Cardiac muscle cell (in vitro differentiated cells and primary cell): ENCODE data around the gene FAM168B. TPM values are rescaled to one million over a fixed set of nuclear protein-coding genes. Genes with fewer than 3 reads are reported as not detected.

Experiments used
- DNase-seq, 2 donors: peaks; one replicate each; pipeline versions ENCODE4 v3.0.0 to v3.0.0-alpha.2; 2010 to 2017; ENCODE audit warnings: low read depth in 1 of 2, low spot score in 1 of 2
- H3K27ac ChIP-seq: fragments of 200-600 bp; sonication (generic); 2 replicates; pipeline ENCODE4 v1.5.1; 2016
- H3K27me3 ChIP-seq: fragments of 200-600 bp; sonication (generic); 2 replicates; pipeline ENCODE4 v1.6.0; 2016; ENCODE audit warnings: control low read depth
- H3K36me3 ChIP-seq: fragments of 200-600 bp; sonication (generic); 2 replicates; pipeline ENCODE4 v1.5.1; 2016; ENCODE audit warnings: control low read depth
- H3K4me1 ChIP-seq: fragments of 200-600 bp; sonication (generic); 2 replicates; pipeline ENCODE4 v1.8.1; 2017; ENCODE audit warnings: low read depth, mild to moderate bottlenecking, mixed run types
- H3K4me3 ChIP-seq: fragments of 200-600 bp; sonication (generic); 2 replicates; pipeline ENCODE4 v1.5.1; 2016; ENCODE audit warnings: mild to moderate bottlenecking
- H3K9me3 ChIP-seq: fragments of 200-600 bp; sonication (generic); 2 replicates; pipeline ENCODE4 v1.5.1; 2017; ENCODE audit warnings: low read depth, mild to moderate bottlenecking, control low read depth
- CTCF ChIP-seq: IDR thresholded peaks from 2 replicates; pipeline ENCODE4 v1.5.1; 2012; ENCODE audit warnings: low read depth, mild to moderate bottlenecking, low read length
- polyA plus RNA-seq: library from polyadenylated mRNA; unstranded; fragments of >200 nt; fragmentation: Nextera tagmentation; extraction: Ambion mirVana; gene quantifications from 2 replicates; pipeline ENCODE4 v1.2.1, GENCODE V29; 2016
- total RNA-seq: library from RNA; depleted of rRNA; stranded (reverse); fragments of >200 nt; gene quantifications from 2 replicates; pipeline ENCODE4 v1.2.3, GENCODE V29; 2016

FAM168B gene
- total and polyA plus RNA-seq, 2 experiments from 2014 or later = 50.4 to 142 TPM

GRCh38 chr2:131056204-131056931 is 36.9 kb downstream of the FAM168B start:
- Histone ChIP-seq H3K4me1 (no peaks in the 10 kb centered on the region), H3K27ac (no peak overlapping the region), H3K36me3 (peaks cover 35% of the 10 kb centered on the region), H3K27me3 (no peaks in the 10 kb centered on the region), H3K4me3 (no peak overlapping the region), H3K9me3 (no peaks in the 10 kb centered on the region)
- TF ChIP-seq CTCF = no peak
- no peak for DNase-seq

GRCh38 chr2:131055169-131056065 is 37.8 kb downstream of the FAM168B start:
- Histone ChIP-seq H3K36me3 (peaks cover 40% of the 10 kb centered on the region), H3K9me3 (no peaks in the 10 kb centered on the region), H3K27ac (no peak overlapping the region), H3K4me3 (no peak overlapping the region), H3K27me3 (no peaks in the 10 kb centered on the region), H3K4me1 (no peaks in the 10 kb centered on the region)
- no peak for DNase-seq
- TF ChIP-seq CTCF = no peak

- Histone ChIP-seq H3K4me3 (no peak overlapping the region), H3K9me3 (no peaks in the 10 kb centered on the region), H3K36me3 (peaks cover 49% of the 10 kb centered on the region), H3K4me1 (no peaks in the 10 kb centered on the region), H3K27ac (no peak overlapping the region), H3K27me3 (no peaks in the 10 kb centered on the region)
- no peak for DNase-seq
- TF ChIP-seq CTCF = no peak
These were observed 38.8 kb downstream of the FAM168B start for GRCh38 chr2:131054488-131054887.

GRCh38 chr2:131052741-131053263 is 40.5 kb downstream of the FAM168B start:
- no peak for DNase-seq
- Histone ChIP-seq H3K9me3 (no peaks in the 10 kb centered on the region), H3K4me3 (no peak overlapping the region), H3K27ac (no peak overlapping the region), H3K27me3 (no peaks in the 10 kb centered on the region), H3K36me3 (peaks cover 56% of the 10 kb centered on the region), H3K4me1 (no peaks in the 10 kb centered on the region)
- no peak for TF ChIP-seq CTCF

GRCh38 chr2:131050896-131051295 is 42.4 kb downstream of the FAM168B start:
- H3K27ac ChIP-seq = no peak overlapping the region
- DNase-seq = no peak
- no peaks in the 10 kb centered on the region for H3K27me3 ChIP-seq
- no peaks in the 10 kb centered on the region for H3K9me3 ChIP-seq
- H3K36me3 ChIP-seq = peaks cover 69% of the 10 kb centered on the region
- no peaks in the 10 kb centered on the region for H3K4me1 ChIP-seq
- TF ChIP-seq CTCF = no peak
- H3K4me3 ChIP-seq = no peak overlapping the region
